ENCODE measurements around the gene KCNC1.

Gene KCNC1

GRCh38 chr11:17798253-17798652, 63.7 kb downstream of the KCNC1 start:
- FAIRE-seq = no peak

GRCh38 chr11:17798716-17799115, 64.1 kb downstream of the KCNC1 start:
- no peak for FAIRE-seq

GRCh38 chr11:17799147-17799546, 64.6 kb downstream of the KCNC1 start:
- no peak for FAIRE-seq

- FAIRE-seq = no peak
These were observed 66.6 kb downstream of the KCNC1 start for GRCh38 chr11:17801166-17801565.

- FAIRE-seq = no peak
These were observed 67.9 kb downstream of the KCNC1 start for GRCh38 chr11:17802491-17802890.

- FAIRE-seq = peak; percentile 27
These were observed 69.3 kb downstream of the KCNC1 start for GRCh38 chr11:17803754-17804334.

- FAIRE-seq = no peak
These were observed 70.5 kb downstream of the KCNC1 start for GRCh38 chr11:17805043-17805442.

- FAIRE-seq = no peak
These were observed 71.3 kb downstream of the KCNC1 start for GRCh38 chr11:17805873-17806272.

GRCh38 chr11:17807034-17807433, 72.5 kb downstream of the KCNC1 start:
- no peak for FAIRE-seq

GRCh38 chr11:17810041-17810440, 75.5 kb downstream of the KCNC1 start:
- no peak for FAIRE-seq

GRCh38 chr11:17810746-17811145, 76.2 kb downstream of the KCNC1 start:
- FAIRE-seq = no peak

- no peak for FAIRE-seq
These were observed 76.8 kb downstream of the KCNC1 start for GRCh38 chr11:17811352-17811751.

- FAIRE-seq = no peak
These were observed 77.7 kb downstream of the KCNC1 start for GRCh38 chr11:17812091-17812864.

GRCh38 chr11:17812865-17813187, 78.2 kb downstream of the KCNC1 start:
- no peak for FAIRE-seq

GRCh38 chr11:17813391-17814059, 78.9 kb downstream of the KCNC1 start:
- FAIRE-seq = no peak

- no peak for FAIRE-seq
These were observed 80.0 kb downstream of the KCNC1 start for GRCh38 chr11:17814546-17814945.

GRCh38 chr11:17816232-17816931, 81.8 kb downstream of the KCNC1 start:
- no peak for FAIRE-seq

GRCh38 chr11:17821648-17822400, 87.2 kb downstream of the KCNC1 start:
- FAIRE-seq = peak; percentile 60

GRCh38 chr11:17822401-17822781, 87.8 kb downstream of the KCNC1 start:
- FAIRE-seq = no peak

GRCh38 chr11:17827006-17827405, 92.4 kb downstream of the KCNC1 start:
- FAIRE-seq = no peak

GRCh38 chr11:17828311-17828751, 93.8 kb downstream of the KCNC1 start:
- FAIRE-seq = no peak

GRCh38 chr11:17831228-17831627, 96.6 kb downstream of the KCNC1 start:
- FAIRE-seq = no peak

GRCh38 chr11:17831883-17832282, 97.3 kb downstream of the KCNC1 start:
- no peak for FAIRE-seq

All from islet of Langerhans (tissue), 1 donor.